Activated CD4-positive, alpha-beta T cell treated with anti-CD3 and anti-CD28 coated beads, Interleukin-2, amount 50 U/mL, for 24 hours (primary cell): ENCODE results near the gene SH3TC1.

Experiments used
- DNase-seq, 2 donors: peaks; one replicate each; pipeline ENCODE4 v3.0.0-alpha.2; 2020; ENCODE audit warnings: low read depth in 1 of 2, low spot score in 1 of 2

SH3TC1 gene

GRCh38 chr4:8180310-8181093, 18.6 kb upstream of the SH3TC1 start:
- DNase-seq, result no peak

GRCh38 chr4:8181119-8181518, 18.0 kb upstream of the SH3TC1 start:
- no peak for DNase-seq

GRCh38 chr4:8181844-8182243, 17.2 kb upstream of the SH3TC1 start:
- DNase-seq, result no peak

GRCh38 chr4:8182294-8182693, 16.8 kb upstream of the SH3TC1 start:
- DNase-seq, result no peak

GRCh38 chr4:8182858-8183725, 16.0 kb upstream of the SH3TC1 start:
- no peak for DNase-seq

- no peak for DNase-seq
Observed at GRCh38 chr4:8184061-8184460, 15.0 kb upstream of the SH3TC1 start.

- no peak for DNase-seq
Observed at GRCh38 chr4:8185295-8185694, 13.8 kb upstream of the SH3TC1 start.

GRCh38 chr4:8185930-8186329, 13.2 kb upstream of the SH3TC1 start:
- DNase-seq, result no peak

GRCh38 chr4:8188085-8188484, 11.0 kb upstream of the SH3TC1 start:
- DNase-seq, result no peak

- no peak for DNase-seq
Observed at GRCh38 chr4:8188743-8189550, 10.1 kb upstream of the SH3TC1 start.

- no peak for DNase-seq
Observed at GRCh38 chr4:8189551-8190466, 9.3 kb upstream of the SH3TC1 start.

- no peak for DNase-seq
Observed at GRCh38 chr4:8191136-8191747, 7.8 kb upstream of the SH3TC1 start.

GRCh38 chr4:8192748-8193738, 6.0 kb upstream of the SH3TC1 start:
- no peak for DNase-seq

- DNase-seq, result no peak
Observed at GRCh38 chr4:8194306-8195242, 4.5 kb upstream of the SH3TC1 start.

- DNase-seq, result no peak
Observed at GRCh38 chr4:8195431-8195830, 3.7 kb upstream of the SH3TC1 start.

GRCh38 chr4:8195841-8196458, 3.1 kb upstream of the SH3TC1 start:
- no peak for DNase-seq

- no peak for DNase-seq
Observed at GRCh38 chr4:8197521-8197920, 1.6 kb upstream of the SH3TC1 start.
